Neural crest cell (in vitro differentiated cells): ENCODE data around the gene KANK2. TPM values are rescaled to one million over a fixed set of nuclear protein-coding genes. Genes with fewer than 3 reads are reported as not detected.
A peak's percentile ranks its signal among the peaks of the same experiment; 100 is the strongest.

Experiments used
- DNase-seq: peaks from one replicate; pipeline ENCODE4 v3.0.0; 2021; ENCODE audit warnings: low read depth, mixed read lengths, low spot score
- H3K27ac Mint-ChIP-seq: one replicate; pipeline ENCODE4 v1.8.0; 2021; ENCODE audit warnings: mild to moderate bottlenecking, mixed read lengths; ENCODE audit not compliant: unreplicated experiment
- H3K27me3 Mint-ChIP-seq: 2 replicates; pipeline ENCODE4 v1.8.0; 2021; ENCODE audit warnings: low read depth, mild to moderate bottlenecking, mixed read lengths
- H3K36me3 Mint-ChIP-seq: 2 replicates; pipeline ENCODE4 v1.8.0; 2021; ENCODE audit warnings: low read depth, mild to moderate bottlenecking, mixed read lengths
- H3K4me1 Mint-ChIP-seq: 2 replicates; pipeline ENCODE4 v1.8.0; 2021; ENCODE audit warnings: mixed read lengths
- H3K4me3 Mint-ChIP-seq: one replicate; pipeline ENCODE4 v1.8.0; 2021; ENCODE audit warnings: mild to moderate bottlenecking, mixed read lengths
- H3K9me3 Mint-ChIP-seq: 2 replicates; pipeline ENCODE4 v1.8.0; 2021; ENCODE audit warnings: mixed read lengths
- CTCF ChIP-seq: fragments of 200-600 bp; sonication (generic); conservative IDR thresholded peaks from 2 replicates; pipeline ENCODE4 v1.5.0; 2021; ENCODE audit warnings: antibody characterized with exemption, mild to moderate bottlenecking
- total RNA-seq: library from RNA; stranded (reverse); gene quantifications from 2 replicates; pipeline ENCODE4 v1.2.1, GENCODE V29; 2021

Gene KANK2
- total RNA-seq, 1 donor from 2014 or later = 32.1 TPM

- Mint-ChIP-seq H3K27ac (peak overlapping the region; percentile 57), H3K27me3 (peaks cover under 1% of the 10 kb centered on the region), H3K36me3 (peaks cover 32% of the 10 kb centered on the region)
These were observed 81.4 kb downstream of the KANK2 start for GRCh38 chr19:11115895-11116446.

DNA sequence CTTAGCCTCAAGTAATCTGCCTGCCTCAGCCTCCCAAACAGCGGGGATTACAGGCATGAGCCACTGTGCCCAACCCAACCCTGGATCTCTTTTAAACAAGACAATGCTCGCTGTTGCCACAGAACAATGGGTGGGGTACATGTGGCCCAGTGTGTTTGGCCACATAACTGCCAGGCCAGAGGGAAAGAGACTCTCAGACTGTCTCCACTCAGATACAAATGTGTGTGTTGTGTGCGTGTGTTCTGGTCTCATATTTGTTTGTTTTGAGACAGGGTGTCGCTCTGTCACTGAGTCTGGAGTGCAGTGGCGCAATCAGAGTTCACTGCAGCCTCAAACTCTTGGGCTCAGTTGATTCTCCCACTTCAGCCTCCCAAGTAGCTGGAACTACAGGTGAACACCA is 82.3 kb downstream of the KANK2 start:
- H3K27ac Mint-ChIP-seq = no peak overlapping the region
- H3K4me1 Mint-ChIP-seq = no peaks in the 10 kb centered on the region
- no peak for TF ChIP-seq CTCF
- DNase-seq = no peak
- H3K9me3 Mint-ChIP-seq = no peaks in the 10 kb centered on the region
- no peaks in the 10 kb centered on the region for H3K27me3 Mint-ChIP-seq
- H3K36me3 Mint-ChIP-seq = peaks cover 25% of the 10 kb centered on the region
- H3K4me3 Mint-ChIP-seq = no peak overlapping the region

More at GRCh38 chr19:11115895-11116446, 81.4 kb downstream of the KANK2 start:
- no peaks in the 10 kb centered on the region for H3K9me3 Mint-ChIP-seq
- DNase-seq = no peak
- H3K4me1 Mint-ChIP-seq = no peaks in the 10 kb centered on the region
- no peak for TF ChIP-seq CTCF
- H3K4me3 Mint-ChIP-seq = no peak overlapping the region

Other genes starting within 250 kb of the KANK2 start
- gene SMARCA4, start 236.5 kb downstream of the KANK2 start, total RNA-seq = 363 and 382 TPM in 2 replicates
- 141 and 152 TPM in 2 replicates for gene LDLR, start 108.1 kb downstream of the KANK2 start, total RNA-seq
- 67.0 and 71.3 TPM in 2 replicates for gene SPC24, start 41.8 kb downstream of the KANK2 start, total RNA-seq
- not detected in 2 replicates for gene ANGPTL8, start 42.1 kb upstream of the KANK2 start, total RNA-seq
- 34.7 and 40.6 TPM in 2 replicates for gene DOCK6, start 65.0 kb upstream of the KANK2 start, total RNA-seq
- gene TSPAN16, start 98.6 kb upstream of the KANK2 start, total RNA-seq = not detected in 2 replicates
- gene RAB3D, start 142.1 kb upstream of the KANK2 start, total RNA-seq = 15.1 and 15.4 TPM in 2 replicates
- gene TMEM205, start 148.7 kb upstream of the KANK2 start, total RNA-seq = 34.8 and 36.1 TPM in 2 replicates
- gene CCDC159, start 149.0 kb upstream of the KANK2 start, total RNA-seq = 7.0 and 10.3 TPM in 2 replicates
- 10.3 and 12.3 TPM in 2 replicates for gene PLPPR2, start 157.9 kb upstream of the KANK2 start, total RNA-seq
- gene SWSAP1, start 177.1 kb upstream of the KANK2 start, total RNA-seq = 2.9 and 3.5 TPM in 2 replicates
- gene EPOR, start 186.8 kb upstream of the KANK2 start, total RNA-seq = 3.5 and 4.5 TPM in 2 replicates
- 0.30 and 0.55 TPM in 2 replicates for gene RGL3, start 221.8 kb upstream of the KANK2 start, total RNA-seq
- gene ODAD3, start 237.6 kb upstream of the KANK2 start, total RNA-seq = 2.2 and 3.1 TPM in 2 replicates
- 388 and 391 TPM in 2 replicates for gene PRKCSH, start 238.1 kb upstream of the KANK2 start, total RNA-seq